ENCODE data around the gene LIMS2. TPM values are rescaled to one million over a fixed set of nuclear protein-coding genes. Genes with fewer than 3 reads are reported as not detected.

The LIMS2 gene
- total and polyA plus RNA-seq, 2 of the 8 experiments (the other 6 are each of a cell fraction or from before 2014, with no cell fraction given), result 3.3 to 4.8 TPM

DNA sequence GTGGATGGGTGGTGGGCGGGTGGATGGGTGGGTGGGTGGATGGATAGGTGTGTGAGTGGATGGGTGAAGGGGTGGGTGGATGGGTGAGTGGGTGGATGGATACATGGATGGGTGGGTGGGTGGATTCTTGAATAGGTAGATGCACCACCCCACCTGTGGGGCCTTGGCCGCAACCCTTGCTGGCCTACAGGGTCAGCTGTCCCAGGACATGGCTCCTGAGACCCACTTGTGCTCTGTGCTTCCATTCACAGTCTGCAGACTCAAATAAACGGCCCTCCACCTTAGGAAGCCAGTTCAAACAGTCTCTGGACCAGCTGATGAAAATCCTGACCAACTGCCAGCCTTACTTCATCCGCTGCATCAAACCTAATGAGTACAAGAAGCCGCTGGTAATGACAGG lies 85.5 kb downstream of the LIMS2 start:
- Histone ChIP-seq H3K27me3 (replicated peaks in 1 of 4; ENCODE audit: control insufficient read depth in 3 of 4, extremely low read depth in 1 of 4, insufficient read depth in 3 of 4, low read length in 3 of 4) (no peaks in the 10 kb centered on the region), H3K4me1 (replicated peaks in 1 of 4; ENCODE audit: control insufficient read depth in 3 of 4, insufficient read depth in 4 of 4, low read length in 3 of 4) (peaks cover 0 to 4% (median 0%) of the 10 kb centered on the region in 4 experiments; a peak in 1 of 7 replicates), H3K79me2 (ENCODE audit: control insufficient read depth in 1 of 2, insufficient read depth in 2 of 2, low read length in 2 of 2) (no peaks in the 10 kb centered on the region), H4K5ac (ENCODE audit: insufficient read length, low read depth, low read length) (no peak overlapping the region), H3K36me3 (ENCODE audit: control insufficient read depth in 2 of 4, insufficient read depth in 4 of 4, low read length in 3 of 4) (no peaks in the 10 kb centered on the region), H3K27ac (ENCODE audit: low read depth, low read length) (no peak overlapping the region), H2BK12ac (ENCODE audit: low read depth, low read length) (no peak overlapping the region), H3K4me2 (ENCODE audit: insufficient read depth in 1 of 2, low read depth in 2 of 2, low read length in 2 of 2) (no peak overlapping the region), H2BK5ac (ENCODE audit: low read depth, low read length) (no peak overlapping the region), H3K23ac (ENCODE audit: insufficient read length) (no peak overlapping the region), H2AFZ (ENCODE audit: low read length) (no peak overlapping the region), H3K4me3 (ENCODE audit: extremely low read depth in 1 of 4, insufficient read depth in 2 of 4, low read depth in 3 of 4, low read length in 4 of 4) (no peak overlapping the region), H2AK5ac (ENCODE audit: low read depth, low read length) (no peak overlapping the region), H3K14ac (ENCODE audit: insufficient read length) (no peak overlapping the region), H2BK15ac (ENCODE audit: low read length) (no peak overlapping the region), H3K9me3 (ENCODE audit: insufficient read depth in 2 of 2, low read depth in 1 of 2, low read length in 1 of 2) (no peaks in the 10 kb centered on the region), H2BK20ac (ENCODE audit: low read length) (no peak overlapping the region), H4K20me1 (replicated peaks in 1 of 2; ENCODE audit: control insufficient read depth in 1 of 2, insufficient read depth in 2 of 2, low read length in 2 of 2) (no peaks in the 10 kb centered on the region), H3K9ac (replicated peaks in 1 of 4; ENCODE audit: extremely low read depth in 1 of 4, low read depth in 3 of 4, low read length in 3 of 4) (no peak overlapping the region), H4K8ac (ENCODE audit: extremely low read depth, insufficient read depth, low read length) (no peak overlapping the region), H3K56ac (replicated peaks; ENCODE audit: insufficient read length, low read depth, low read length) (no peak overlapping the region), H3K23me2 (ENCODE audit: low read depth, low read length) (peaks cover 10% of the 10 kb centered on the region; the same call in 1 of the 2 replicates), H2BK120ac (replicated peaks; ENCODE audit: low read depth, low read length) (no peak overlapping the region), H4K91ac (replicated peaks; ENCODE audit: insufficient read length, low read length) (no peak overlapping the region), H3K4ac (replicated peaks; ENCODE audit: insufficient read length, low read depth, low read length) (no peak overlapping the region), H3K18ac (ENCODE audit: extremely low read depth, low read length) (no peak overlapping the region), H3K79me1 (ENCODE audit: low read depth, low read length) (no peaks in the 10 kb centered on the region)
- FAIRE-seq (no peak), DNase-seq (ENCODE audit: low read depth in 1 of 2, low spot score in 2 of 2) (peak in 1 of 2 experiments; percentile 37)
- CTCF ChIA-PET (ENCODE audit: partially characterized antibody), result interaction anchor here (0.8 to 7.0 kb wide), 9 partner anchors 7 to 87 kb away, joined by 3 to 160 read pairs (median 30); partner anchors contain the start of genes GPR17 and LIMS2
- WGBS, 2 experiments (ENCODE audit: extremely low coverage in 1 of 2, insufficient coverage in 1 of 2, insufficient read length in 1 of 2, insufficient replicate concordance in 2 of 2, low coverage in 1 of 2, low lambda C conversion rate in 2 of 2, missing lambda C conversion rate in 1 of 2), result 91% methylated on average over 4 of the region's 5 CpGs; no CpG with 5 or more reads in 1 of the 2 experiments
- POLR2A ChIA-PET (ENCODE audit: partially characterized antibody), result interaction anchor here (1.0 kb wide), 1 partner anchor 24 kb away, joined by 3 read pairs; no protein-coding TSS in a partner anchor
- TF ChIP-seq CTBP2 (IDR thresholded peaks at IDR 0.05; ENCODE audit: borderline replicate concordance, insufficient read depth, insufficient read length, low read length) (no peak), KDM4A (IDR thresholded peaks at IDR 0.05; ENCODE audit: low read depth, low read length, severe bottlenecking) (no peak), TAF1 (IDR thresholded peaks at IDR 0.05; ENCODE audit: low read depth, low read length) (no peak), BACH1 (IDR thresholded peaks at IDR 0.05; ENCODE audit: low read length) (no peak), RAD21 (IDR thresholded peaks at IDR 0.05 in 1 of 2, conservative IDR thresholded peaks at IDR 0.05 in 1 of 2; ENCODE audit: low read depth in 2 of 2, low read length in 2 of 2) (no peak), GTF2F1 (IDR thresholded peaks at IDR 0.05; ENCODE audit: borderline replicate concordance, low read depth, low read length) (no peak), NANOG (IDR thresholded peaks at IDR 0.05; ENCODE audit: insufficient read depth, low read depth, low read length, poor library complexity, severe bottlenecking) (no peak), EP300 (IDR thresholded peaks at IDR 0.05; ENCODE audit: borderline replicate concordance in 1 of 2, low read depth in 2 of 2, low read length in 2 of 2) (no peak), TAF7 (optimal IDR thresholded peaks at IDR 0.05; ENCODE audit: borderline replicate concordance, low read depth, low read length) (no peak)
- TF ChIP-seq, protein P1, sequence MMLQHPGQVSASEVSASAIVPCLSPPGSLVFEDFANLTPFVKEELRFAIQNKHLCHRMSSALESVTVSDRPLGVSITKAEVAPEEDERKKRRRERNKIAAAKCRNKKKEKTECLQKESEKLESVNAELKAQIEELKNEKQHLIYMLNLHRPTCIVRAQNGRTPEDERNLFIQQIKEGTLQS (IDR thresholded peaks at IDR 0.05; ENCODE audit: insufficient read depth, low read depth, low read length), result no peak
- TF ChIP-seq, protein P2, sequence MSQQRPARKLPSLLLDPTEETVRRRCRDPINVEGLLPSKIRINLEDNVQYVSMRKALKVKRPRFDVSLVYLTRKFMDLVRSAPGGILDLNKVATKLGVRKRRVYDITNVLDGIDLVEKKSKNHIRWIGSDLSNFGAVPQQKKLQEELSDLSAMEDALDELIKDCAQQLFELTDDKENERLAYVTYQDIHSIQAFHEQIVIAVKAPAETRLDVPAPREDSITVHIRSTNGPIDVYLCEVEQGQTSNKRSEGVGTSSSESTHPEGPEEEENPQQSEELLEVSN (IDR thresholded peaks at IDR 0.05), result no peak
